IPS DF 6.9 (cell line): ENCODE results near the gene NPRL2.

Experiments
- DNase-seq: peaks from one replicate; pipeline ENCODE4 v3.0.0-alpha.2; 2013; ENCODE audit warnings: low read depth, low spot score
- H3K27ac ChIP-seq: one replicate; pipeline ENCODE4 v1.5.1; 2013; ENCODE audit warnings: low read length, control low read depth
- H3K27me3 ChIP-seq: 2 replicates; pipeline ENCODE4 v1.6.1; 2013; ENCODE audit warnings: mild to moderate bottlenecking, low read length; ENCODE audit not compliant: control insufficient read depth, insufficient read depth
- H3K36me3 ChIP-seq: 2 replicates; pipeline ENCODE4 v1.6.1; 2013; ENCODE audit warnings: low read length; ENCODE audit not compliant: control insufficient read depth, insufficient read depth
- H3K4me1 ChIP-seq: 2 replicates; pipeline ENCODE4 v1.6.1; 2013; ENCODE audit warnings: low read length; ENCODE audit not compliant: control insufficient read depth, insufficient read depth
- H3K4me3 ChIP-seq: 2 replicates; pipeline ENCODE4 v1.5.1; 2013; ENCODE audit warnings: mild to moderate bottlenecking, low read length
- H3K9me3 ChIP-seq: 2 replicates; pipeline ENCODE4 v1.6.1; 2013; ENCODE audit warnings: low read length, inconsistent platforms; ENCODE audit not compliant: control insufficient read depth, insufficient read depth
- WGBS: extraction: QIAGEN DNeasy Blood & Tissue Kit; methylation state at CpG from one replicate; pipeline ENCODE4 v1.1.7; 2013; ENCODE audit warnings: mixed read lengths, missing lambda C conversion rate; ENCODE audit not compliant: insufficient read length, insufficient coverage; 5-methylcytosine and 5-hydroxymethylcytosine counted together

Gene NPRL2

GRCh38 chr3:50351323-50351697 lies 735 bp upstream of the NPRL2 start:
- Histone ChIP-seq H3K9me3 (no peaks in the 10 kb centered on the region), H3K4me3 (peak overlapping the region; percentile 75; the same call in 1 of the 2 replicates), H3K4me1 (no peaks in the 10 kb centered on the region), H3K27ac (no peak overlapping the region), H3K36me3 (peaks cover 11% of the 10 kb centered on the region; the same call in 1 of the 2 replicates), H3K27me3 (no peaks in the 10 kb centered on the region)
- no CpG with 5 or more reads among the region's 11 CpGs for WGBS
- DNase-seq: no peak

GRCh38 chr3:50350213-50350526 lies 405 bp downstream of the NPRL2 start:
- no peaks in the 10 kb centered on the region for H3K4me1 ChIP-seq
- no peaks in the 10 kb centered on the region for H3K9me3 ChIP-seq
- DNase-seq: no peak
- no CpG with 5 or more reads among the region's 7 CpGs for WGBS
- H3K36me3 ChIP-seq: peaks cover 11% of the 10 kb centered on the region; the same call in 1 of the 2 replicates
- H3K4me3 ChIP-seq: peak overlapping the region; percentile 75; the same call in 1 of the 2 replicates
- no peaks in the 10 kb centered on the region; the same call in 1 of the 2 replicates for H3K27me3 ChIP-seq
- H3K27ac ChIP-seq: no peak overlapping the region

GRCh38 chr3:50347187-50347813 lies 3.3 kb downstream of the NPRL2 start:
- H3K36me3 ChIP-seq: 0 out of 2 replicates have a peak, but pooled peaks cover 2% of the 10 kb centered on the region
- H3K4me3 ChIP-seq: no peak overlapping the region
- H3K27ac ChIP-seq: no peak overlapping the region
- no CpG with 5 or more reads among the region's 14 CpGs for WGBS
- no peak for DNase-seq
- H3K27me3 ChIP-seq: peaks cover 3% of the 10 kb centered on the region; the same call in 1 of the 2 replicates
- H3K9me3 ChIP-seq: no peaks in the 10 kb centered on the region
- H3K4me1 ChIP-seq: no peaks in the 10 kb centered on the region

- Histone ChIP-seq H3K4me1 (no peaks in the 10 kb centered on the region), H3K9me3 (no peaks in the 10 kb centered on the region), H3K4me3 (peak within 1 kb of the TSS; percentile 14; the same call in 1 of the 2 replicates), H3K27ac (no peak within 1 kb of the TSS), H3K36me3 (0 out of 2 replicates have a peak, but pooled peaks cover 2% of the 10 kb centered on the region), H3K27me3 (peaks cover 3% of the 10 kb centered on the region; the same call in 1 of the 2 replicates)
- WGBS: no CpG with 5 or more reads among the region's 45 CpGs
- no peak for DNase-seq
Measured at GRCh38 chr3:50345586-50346234, 4.9 kb downstream of the NPRL2 start, which contains the start of gene ZMYND10. ZMYND10 (minus strand) TSS chr3:50345732; CDS start chr3:50345579, 153 bp downstream.

GRCh38 chr3:50345008-50345407 lies 5.6 kb downstream of the NPRL2 start:
- Histone ChIP-seq H3K4me3 (no peak overlapping the region), H3K27ac (no peak overlapping the region), H3K36me3 (0 out of 2 replicates have a peak, but pooled peaks cover 2% of the 10 kb centered on the region), H3K4me1 (peaks cover 3% of the 10 kb centered on the region; the same call in 1 of the 2 replicates), H3K9me3 (no peaks in the 10 kb centered on the region), H3K27me3 (peaks cover 7% of the 10 kb centered on the region; the same call in 1 of the 2 replicates)
- no peak for DNase-seq
- WGBS: no CpG with 5 or more reads among the region's 8 CpGs

- H3K27me3 ChIP-seq: peaks cover 16% of the 10 kb centered on the region; the same call in 1 of the 2 replicates
- no peak for DNase-seq
- H3K9me3 ChIP-seq: no peaks in the 10 kb centered on the region
Measured at GRCh38 chr3:50342813-50343633, 7.6 kb downstream of the NPRL2 start.

GRCh38 chr3:50341996-50342650 lies 8.5 kb downstream of the NPRL2 start:
- H3K27me3 ChIP-seq: peaks cover 16% of the 10 kb centered on the region; the same call in 1 of the 2 replicates
- no CpG with 5 or more reads among the region's 13 CpGs for whole genome bisulfite sequencing
- H3K9me3 ChIP-seq: no peaks in the 10 kb centered on the region
- no peak for DNase-seq
- H3K4me3 ChIP-seq: no peak overlapping the region
- no peak overlapping the region for H3K27ac ChIP-seq
- peaks cover 3% of the 10 kb centered on the region; the same call in 1 of the 2 replicates for H3K4me1 ChIP-seq
- H3K36me3 ChIP-seq: no peaks in the 10 kb centered on the region

More at GRCh38 chr3:50342813-50343633, 7.6 kb downstream of the NPRL2 start:
- H3K4me1 ChIP-seq: peaks cover 3% of the 10 kb centered on the region; the same call in 1 of the 2 replicates
- WGBS: no CpG with 5 or more reads among the region's 13 CpGs
- 0 out of 2 replicates have a peak, but pooled peaks cover 2% of the 10 kb centered on the region for H3K36me3 ChIP-seq
- H3K4me3 ChIP-seq: no peak overlapping the region
- no peak overlapping the region for H3K27ac ChIP-seq

GRCh38 chr3:50341537-50341936 lies 9.0 kb downstream of the NPRL2 start:
- no peaks in the 10 kb centered on the region for H3K9me3 ChIP-seq
- H3K27ac ChIP-seq: no peak overlapping the region
- H3K4me1 ChIP-seq: peaks cover 3% of the 10 kb centered on the region; the same call in 1 of the 2 replicates
- no CpG with 5 or more reads among the region's 9 CpGs for WGBS
- no peak for DNase-seq
- H3K36me3 ChIP-seq: no peaks in the 10 kb centered on the region
- no peak overlapping the region for H3K4me3 ChIP-seq
- peaks cover 16% of the 10 kb centered on the region; the same call in 1 of the 2 replicates for H3K27me3 ChIP-seq

GRCh38 chr3:50340448-50341329 lies 9.9 kb downstream of the NPRL2 start, which contains the start of gene RASSF1:
RASSF1 (minus strand) TSS chr3:50340836; CDS start chr3:50340805, 31 bp downstream.
- no peak for DNase-seq
- no CpG with 5 or more reads among the region's 85 CpGs for WGBS
- Histone ChIP-seq H3K4me3 (peak within 1 kb of the TSS; percentile 40; the same call in 1 of the 2 replicates), H3K27ac (no peak within 1 kb of the TSS), H3K9me3 (no peaks in the 10 kb centered on the region), H3K27me3 (peaks cover 16% of the 10 kb centered on the region; the same call in 1 of the 2 replicates), H3K36me3 (no peaks in the 10 kb centered on the region), H3K4me1 (peaks cover 3% of the 10 kb centered on the region; the same call in 1 of the 2 replicates)
